DMS79 treated with DMSO at 0.1 percent for 48 hours (cell line): ENCODE data around the gene CES5A.
"Not testable (repeated sequence)": the region's sequence is repeated elsewhere in the genome, so short reads cannot be mapped to it uniquely, and the experiment has no call there.

ENCODE experiments used
- DNase-seq: peaks from one replicate; lab custom pipeline; 2025; lab: John Stamatoyannopoulos, UW

The CES5A gene

GRCh38 chr16:55873122-55873521 lies 2.1 kb downstream of the CES5A start:
- DNase-seq = no peak

GRCh38 chr16:55872130-55872529 lies 3.0 kb downstream of the CES5A start:
- no peak for DNase-seq

- no peak for DNase-seq
These were observed 3.6 kb downstream of the CES5A start for GRCh38 chr16:55871411-55872038.

GRCh38 chr16:55868980-55869379 lies 6.2 kb downstream of the CES5A start:
- no peak for DNase-seq

- no peak for DNase-seq
These were observed 7.0 kb downstream of the CES5A start for GRCh38 chr16:55868137-55868536.

- no peak for DNase-seq
These were observed 13.9 kb downstream of the CES5A start for GRCh38 chr16:55861288-55861687.

GRCh38 chr16:55857650-55858049 lies 17.5 kb downstream of the CES5A start:
- not testable (repeated sequence) for DNase-seq

GRCh38 chr16:55856950-55857349 lies 18.2 kb downstream of the CES5A start:
- DNase-seq = no peak

- DNase-seq = no peak
These were observed 22.1 kb downstream of the CES5A start for GRCh38 chr16:55853114-55853513.

- DNase-seq = no peak
These were observed 25.6 kb downstream of the CES5A start for GRCh38 chr16:55849536-55849935.

GRCh38 chr16:55846598-55847346 lies 28.4 kb downstream of the CES5A start:
- no peak for DNase-seq

GRCh38 chr16:55843105-55843395 lies 32.1 kb downstream of the CES5A start:
- no peak for DNase-seq

GRCh38 chr16:55842369-55843104 lies 32.6 kb downstream of the CES5A start:
- peak; percentile 18 for DNase-seq

GRCh38 chr16:55839115-55839514 lies 36.1 kb downstream of the CES5A start:
- no peak for DNase-seq

GRCh38 chr16:55836158-55836611 lies 39.0 kb downstream of the CES5A start:
- DNase-seq = no peak

GRCh38 chr16:55835581-55835980 lies 39.6 kb downstream of the CES5A start:
- no peak for DNase-seq

GRCh38 chr16:55835173-55835572 lies 40.0 kb downstream of the CES5A start:
- not testable (repeated sequence) for DNase-seq

- DNase-seq = no peak
These were observed 41.1 kb downstream of the CES5A start for GRCh38 chr16:55834049-55834448.

- no peak for DNase-seq
These were observed 42.1 kb downstream of the CES5A start, which contains the start of gene CES1 for GRCh38 chr16:55832773-55833691. TSS of gene CES1 (minus strand) at chr16:55833096. CDS start at chr16:55833055, 41 bp downstream.

- no peak for DNase-seq
These were observed 42.8 kb downstream of the CES5A start for GRCh38 chr16:55832425-55832772.

GRCh38 chr16:55830658-55831294 lies 44.4 kb downstream of the CES5A start:
- no peak for DNase-seq
